COLO829 (cell line): ENCODE results near the gene SPC24.
"Not testable (repeated sequence)": the region's sequence is repeated elsewhere in the genome, so short reads cannot be mapped to it uniquely, and the experiment has no call there.

ENCODE experiments used
- DNase-seq: peaks from one replicate; pipeline ENCODE4 v3.0.0; 2012; ENCODE audit warnings: low spot score

The SPC24 gene

GRCh38 chr19:11164879-11165406, 9.4 kb upstream of the SPC24 start:
- no peak for DNase-seq

- no peak for DNase-seq
These were observed 8.7 kb upstream of the SPC24 start for GRCh38 chr19:11164296-11164695.

GRCh38 chr19:11160440-11160768, 4.8 kb upstream of the SPC24 start:
- not testable (repeated sequence) for DNase-seq

- no peak for DNase-seq
These were observed 4.2 kb upstream of the SPC24 start for GRCh38 chr19:11159598-11160439.

GRCh38 chr19:11154683-11155047, 917 bp downstream of the SPC24 start:
- no peak for DNase-seq

GRCh38 chr19:11152318-11153062, 3.1 kb downstream of the SPC24 start:
- no peak for DNase-seq

- no peak for DNase-seq
These were observed 4.4 kb downstream of the SPC24 start for GRCh38 chr19:11151181-11151580.

- no peak for DNase-seq
These were observed 7.6 kb downstream of the SPC24 start for GRCh38 chr19:11148001-11148400.

- no peak for DNase-seq
These were observed 10.1 kb downstream of the SPC24 start for GRCh38 chr19:11145536-11145924.

- DNase-seq = peak; percentile 85
These were observed 12.9 kb downstream of the SPC24 start for GRCh38 chr19:11142528-11143171.

GRCh38 chr19:11141937-11142527, 13.6 kb downstream of the SPC24 start:
- no peak for DNase-seq

GRCh38 chr19:11140896-11141295, 14.7 kb downstream of the SPC24 start:
- no peak for DNase-seq

- not testable (repeated sequence) for DNase-seq
These were observed 15.5 kb downstream of the SPC24 start for GRCh38 chr19:11140023-11140538.

- DNase-seq = no peak
These were observed 16.8 kb downstream of the SPC24 start for GRCh38 chr19:11138601-11139300.

GRCh38 chr19:11137542-11138384, 17.8 kb downstream of the SPC24 start:
- DNase-seq = peak; percentile 77

GRCh38 chr19:11136400-11137101, 19.0 kb downstream of the SPC24 start:
- no peak for DNase-seq

GRCh38 chr19:11131471-11131870, 24.1 kb downstream of the SPC24 start:
- DNase-seq = no peak

GRCh38 chr19:11130824-11131455, 24.6 kb downstream of the SPC24 start:
- peak; percentile 74 for DNase-seq

- no peak for DNase-seq
These were observed 27.7 kb downstream of the SPC24 start for GRCh38 chr19:11127905-11128304.
